Osteocyte (in vitro differentiated cells): ENCODE data around the gene SELENOM. TPM values are rescaled to one million over a fixed set of nuclear protein-coding genes. Genes with fewer than 3 reads are reported as not detected.

Source experiments
- DNase-seq: peaks from one replicate; pipeline ENCODE4 v3.0.0; 2021; ENCODE audit warnings: mixed read lengths; ENCODE audit not compliant: unreplicated experiment; ENCODE audit errors: extremely low spot score
- H3K27ac Mint-ChIP-seq: one replicate; pipeline ENCODE4 v1.8.0; 2021; ENCODE audit warnings: mild to moderate bottlenecking, mixed read lengths; ENCODE audit not compliant: unreplicated experiment
- H3K27me3 Mint-ChIP-seq: one replicate; pipeline ENCODE4 v1.8.0; 2021; ENCODE audit warnings: mixed read lengths; ENCODE audit not compliant: unreplicated experiment
- H3K36me3 Mint-ChIP-seq: one replicate; pipeline ENCODE4 v1.8.0; 2021; ENCODE audit warnings: mixed read lengths; ENCODE audit not compliant: unreplicated experiment
- H3K4me1 Mint-ChIP-seq: one replicate; pipeline ENCODE4 v1.8.0; 2021; ENCODE audit warnings: mixed read lengths; ENCODE audit not compliant: unreplicated experiment
- H3K4me3 Mint-ChIP-seq: one replicate; pipeline ENCODE4 v1.8.0; 2021; ENCODE audit warnings: mild to moderate bottlenecking, moderate library complexity, mixed read lengths; ENCODE audit not compliant: unreplicated experiment
- H3K9me3 Mint-ChIP-seq: one replicate; pipeline ENCODE4 v1.8.0; 2021; ENCODE audit warnings: mixed read lengths; ENCODE audit not compliant: unreplicated experiment
- total RNA-seq: library from RNA; stranded (reverse); gene quantifications from 2 replicates; pipeline ENCODE4 v1.2.1, GENCODE V29; 2021
- TF ChIP-seq, protein P1 (sequence below): fragments of 200-600 bp; sonication (generic); IDR thresholded peaks from 2 replicates; pipeline ENCODE4 v1.5.0; 2021; ENCODE audit warnings: antibody characterized with exemption, mild to moderate bottlenecking, moderate library complexity

Gene SELENOM
- total RNA-seq, 1 donor from 2014 or later: 186 TPM

DNA sequence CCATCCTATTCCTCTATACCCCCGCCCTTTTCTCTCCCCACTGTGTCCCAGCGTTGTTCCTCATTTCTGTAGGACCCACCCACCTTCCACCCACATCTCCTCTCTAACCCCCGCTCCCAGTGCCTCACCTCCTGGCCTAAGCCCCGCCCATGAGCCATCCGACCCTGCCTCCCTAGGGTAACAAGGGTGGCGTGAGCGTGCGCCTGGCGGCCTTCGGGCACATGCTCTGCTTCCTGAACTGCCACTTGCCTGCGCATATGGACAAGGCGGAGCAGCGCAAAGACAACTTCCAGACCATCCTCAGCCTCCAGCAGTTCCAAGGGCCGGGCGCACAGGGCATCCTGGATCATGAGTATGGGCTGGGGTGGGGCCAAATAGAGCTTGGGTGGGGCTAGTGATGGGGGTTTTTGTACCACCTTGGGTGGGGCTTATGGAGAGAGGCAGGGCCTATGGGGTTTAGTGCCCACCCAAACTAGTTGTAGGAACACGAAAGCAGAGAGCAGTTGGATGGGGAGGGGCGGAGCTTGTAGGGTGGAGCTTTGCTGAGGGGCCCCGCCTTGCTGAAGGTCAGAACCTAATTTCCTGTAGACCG is 19.9 kb upstream of the SELENOM start:
- Mint-ChIP-seq H3K27me3 (no peaks in the 10 kb centered on the region), H3K4me3 (no peak overlapping the region), H3K4me1 (peaks cover 19% of the 10 kb centered on the region), H3K36me3 (no peaks in the 10 kb centered on the region), H3K27ac (no peak overlapping the region), H3K9me3 (no peaks in the 10 kb centered on the region)
- TF ChIP-seq, protein P1, sequence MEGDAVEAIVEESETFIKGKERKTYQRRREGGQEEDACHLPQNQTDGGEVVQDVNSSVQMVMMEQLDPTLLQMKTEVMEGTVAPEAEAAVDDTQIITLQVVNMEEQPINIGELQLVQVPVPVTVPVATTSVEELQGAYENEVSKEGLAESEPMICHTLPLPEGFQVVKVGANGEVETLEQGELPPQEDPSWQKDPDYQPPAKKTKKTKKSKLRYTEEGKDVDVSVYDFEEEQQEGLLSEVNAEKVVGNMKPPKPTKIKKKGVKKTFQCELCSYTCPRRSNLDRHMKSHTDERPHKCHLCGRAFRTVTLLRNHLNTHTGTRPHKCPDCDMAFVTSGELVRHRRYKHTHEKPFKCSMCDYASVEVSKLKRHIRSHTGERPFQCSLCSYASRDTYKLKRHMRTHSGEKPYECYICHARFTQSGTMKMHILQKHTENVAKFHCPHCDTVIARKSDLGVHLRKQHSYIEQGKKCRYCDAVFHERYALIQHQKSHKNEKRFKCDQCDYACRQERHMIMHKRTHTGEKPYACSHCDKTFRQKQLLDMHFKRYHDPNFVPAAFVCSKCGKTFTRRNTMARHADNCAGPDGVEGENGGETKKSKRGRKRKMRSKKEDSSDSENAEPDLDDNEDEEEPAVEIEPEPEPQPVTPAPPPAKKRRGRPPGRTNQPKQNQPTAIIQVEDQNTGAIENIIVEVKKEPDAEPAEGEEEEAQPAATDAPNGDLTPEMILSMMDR: no peak
- no peak for DNase-seq

DNA sequence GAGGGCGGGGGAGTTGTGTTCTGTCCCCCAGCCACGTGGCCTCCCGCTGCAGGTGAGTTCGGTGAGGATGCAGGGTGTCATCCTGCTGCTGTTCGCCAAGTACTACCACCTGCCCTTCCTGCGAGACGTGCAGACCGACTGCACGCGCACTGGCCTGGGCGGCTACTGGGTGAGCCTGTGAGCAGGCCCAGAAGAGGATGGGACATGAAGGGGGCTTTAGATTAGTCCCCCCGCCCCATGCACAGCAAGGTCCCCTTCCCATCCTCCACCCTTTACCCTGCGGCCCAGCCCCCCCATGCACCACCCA is 19.5 kb upstream of the SELENOM start:
- H3K36me3 Mint-ChIP-seq: no peaks in the 10 kb centered on the region
- H3K27me3 Mint-ChIP-seq: no peaks in the 10 kb centered on the region
- peaks cover 17% of the 10 kb centered on the region for H3K4me1 Mint-ChIP-seq
- H3K9me3 Mint-ChIP-seq: no peaks in the 10 kb centered on the region
- TF ChIP-seq, protein P1: no peak
- H3K4me3 Mint-ChIP-seq: no peak overlapping the region
- DNase-seq: no peak
- H3K27ac Mint-ChIP-seq: no peak overlapping the region

DNA sequence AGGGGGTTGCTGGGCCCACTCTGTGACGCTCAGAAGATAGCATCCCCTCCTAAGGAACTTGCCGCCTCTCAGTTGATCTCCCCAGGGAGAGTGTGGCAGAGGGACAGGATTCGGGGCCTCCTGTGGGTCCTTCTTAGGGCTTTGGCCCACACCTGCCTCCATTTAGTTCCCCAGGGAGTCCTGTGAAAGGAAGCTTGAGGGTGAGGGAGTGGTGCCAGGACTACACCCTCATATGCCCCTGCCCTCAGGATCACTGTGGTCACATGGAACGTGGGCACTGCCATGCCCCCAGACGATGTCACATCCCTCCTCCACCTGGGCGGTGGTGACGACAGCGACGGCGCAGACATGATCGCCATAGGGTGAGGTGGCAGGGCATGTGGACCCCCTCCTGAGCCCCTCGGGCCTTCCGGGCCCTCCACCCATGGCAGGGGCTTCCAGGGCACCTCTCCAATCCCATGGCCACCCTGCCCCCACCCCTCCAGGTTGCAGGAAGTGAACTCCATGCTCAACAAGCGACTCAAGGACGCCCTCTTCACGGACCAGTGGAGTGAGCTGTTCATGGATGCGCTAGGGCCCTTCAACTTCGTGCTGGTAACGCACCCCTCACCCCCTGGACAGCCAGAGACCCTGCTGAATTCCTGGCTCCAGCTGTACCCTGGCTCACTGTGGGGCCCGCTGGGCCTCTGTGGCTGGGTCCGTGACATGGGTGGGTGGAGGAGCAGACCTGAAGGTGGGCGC is 18.9 kb upstream of the SELENOM start:
- TF ChIP-seq, protein P1: no peak
- Mint-ChIP-seq H3K9me3 (no peaks in the 10 kb centered on the region), H3K36me3 (no peaks in the 10 kb centered on the region), H3K27ac (no peak overlapping the region), H3K4me1 (peaks cover 13% of the 10 kb centered on the region), H3K27me3 (no peaks in the 10 kb centered on the region), H3K4me3 (no peak overlapping the region)
- DNase-seq: no peak

DNA sequence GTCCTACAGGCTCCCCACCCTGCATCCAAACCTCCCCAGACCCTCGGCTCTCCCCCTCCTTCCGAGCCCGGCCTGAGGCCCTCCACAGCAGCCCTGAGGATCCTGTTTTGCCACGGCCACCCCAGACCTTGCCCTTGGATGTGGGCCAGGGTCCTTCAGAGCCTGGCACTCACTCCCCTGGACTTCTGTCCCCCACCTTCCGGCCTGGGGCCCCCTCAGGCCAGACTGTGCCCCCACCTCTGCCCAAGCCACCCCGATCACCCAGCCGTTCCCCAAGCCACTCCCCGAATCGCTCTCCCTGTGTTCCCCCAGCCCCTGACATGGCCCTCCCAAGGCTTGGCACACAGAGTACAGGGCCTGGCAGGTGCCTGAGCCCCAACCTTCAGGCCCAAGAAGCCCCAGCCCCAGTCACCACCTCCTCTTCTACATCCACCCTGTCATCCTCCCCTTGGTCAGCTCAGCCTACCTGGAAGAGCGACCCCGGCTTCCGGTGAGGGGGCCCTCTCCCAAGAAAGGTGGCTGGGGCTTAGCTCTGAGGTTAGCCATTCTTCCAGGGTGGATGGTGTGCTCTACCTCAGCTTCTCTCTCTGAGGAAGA is 18.3 kb upstream of the SELENOM start:
- TF ChIP-seq, protein P1: no peak
- Mint-ChIP-seq H3K36me3 (no peaks in the 10 kb centered on the region), H3K27me3 (no peaks in the 10 kb centered on the region), H3K4me3 (no peak overlapping the region), H3K9me3 (no peaks in the 10 kb centered on the region), H3K27ac (no peak overlapping the region), H3K4me1 (peaks cover 13% of the 10 kb centered on the region)
- DNase-seq: no peak

DNA sequence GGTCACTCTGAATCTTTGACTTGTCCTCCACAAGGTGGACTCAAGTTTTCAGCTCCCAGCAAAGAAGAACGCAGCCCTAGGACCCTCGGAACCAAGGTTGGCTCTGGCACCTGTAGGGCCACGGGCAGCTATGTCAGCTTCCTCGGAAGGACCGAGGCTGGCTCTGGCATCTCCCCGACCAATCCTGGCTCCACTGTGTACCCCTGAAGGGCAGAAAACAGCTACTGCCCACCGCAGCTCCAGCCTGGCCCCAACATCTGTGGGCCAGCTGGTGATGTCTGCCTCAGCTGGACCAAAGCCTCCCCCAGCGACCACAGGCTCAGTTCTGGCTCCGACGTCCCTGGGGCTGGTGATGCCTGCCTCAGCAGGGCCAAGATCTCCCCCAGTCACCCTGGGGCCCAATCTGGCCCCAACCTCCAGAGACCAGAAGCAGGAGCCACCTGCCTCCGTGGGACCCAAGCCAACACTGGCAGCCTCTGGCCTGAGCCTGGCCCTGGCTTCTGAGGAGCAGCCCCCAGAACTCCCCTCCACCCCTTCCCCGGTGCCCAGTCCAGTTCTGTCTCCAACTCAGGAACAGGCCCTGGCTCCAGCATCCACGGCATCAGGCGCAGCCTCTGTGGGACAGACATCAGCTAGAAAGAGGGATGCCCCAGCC is 17.6 kb upstream of the SELENOM start:
- Mint-ChIP-seq H3K27me3 (no peaks in the 10 kb centered on the region), H3K36me3 (no peaks in the 10 kb centered on the region), H3K9me3 (no peaks in the 10 kb centered on the region), H3K27ac (no peak overlapping the region), H3K4me1 (peaks cover 13% of the 10 kb centered on the region), H3K4me3 (no peak overlapping the region)
- DNase-seq: no peak
- TF ChIP-seq, protein P1: no peak
